ENCODE measurements around the gene METRN.
A peak's percentile ranks its signal among the peaks of the same experiment; 100 is the strongest.

The METRN gene

DNA sequence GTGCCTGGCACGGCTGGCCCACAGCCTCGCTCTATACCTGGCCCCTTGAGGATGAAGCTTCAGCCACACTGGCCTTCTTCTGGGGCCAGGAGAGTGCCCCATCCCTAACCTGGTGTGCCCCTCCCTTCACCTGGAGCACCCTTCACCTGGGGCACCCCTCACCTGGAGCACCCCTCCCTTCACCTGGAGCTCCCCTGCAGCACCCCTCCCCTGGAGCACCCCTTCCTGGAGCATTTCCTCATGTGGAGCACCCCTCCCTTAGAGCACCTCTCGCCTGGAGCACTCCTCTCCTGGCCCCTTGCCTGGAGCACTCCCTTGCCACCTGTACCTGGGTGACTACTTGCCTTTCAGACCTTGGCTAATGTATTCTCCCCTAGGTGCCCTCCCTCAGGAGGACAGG lies 6.9 kb upstream of the METRN start:
- no peak for DNase-seq (ENCODE audit: low read depth)
- TF ChIP-seq, protein P1, sequence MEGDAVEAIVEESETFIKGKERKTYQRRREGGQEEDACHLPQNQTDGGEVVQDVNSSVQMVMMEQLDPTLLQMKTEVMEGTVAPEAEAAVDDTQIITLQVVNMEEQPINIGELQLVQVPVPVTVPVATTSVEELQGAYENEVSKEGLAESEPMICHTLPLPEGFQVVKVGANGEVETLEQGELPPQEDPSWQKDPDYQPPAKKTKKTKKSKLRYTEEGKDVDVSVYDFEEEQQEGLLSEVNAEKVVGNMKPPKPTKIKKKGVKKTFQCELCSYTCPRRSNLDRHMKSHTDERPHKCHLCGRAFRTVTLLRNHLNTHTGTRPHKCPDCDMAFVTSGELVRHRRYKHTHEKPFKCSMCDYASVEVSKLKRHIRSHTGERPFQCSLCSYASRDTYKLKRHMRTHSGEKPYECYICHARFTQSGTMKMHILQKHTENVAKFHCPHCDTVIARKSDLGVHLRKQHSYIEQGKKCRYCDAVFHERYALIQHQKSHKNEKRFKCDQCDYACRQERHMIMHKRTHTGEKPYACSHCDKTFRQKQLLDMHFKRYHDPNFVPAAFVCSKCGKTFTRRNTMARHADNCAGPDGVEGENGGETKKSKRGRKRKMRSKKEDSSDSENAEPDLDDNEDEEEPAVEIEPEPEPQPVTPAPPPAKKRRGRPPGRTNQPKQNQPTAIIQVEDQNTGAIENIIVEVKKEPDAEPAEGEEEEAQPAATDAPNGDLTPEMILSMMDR (IDR thresholded peaks at IDR 0.05; ENCODE audit: control insufficient read depth, extremely low read depth, insufficient read depth): no peak
- no peak overlapping the region for H3K4me3 ChIP-seq (ENCODE audit: low read depth, low read length)

DNA sequence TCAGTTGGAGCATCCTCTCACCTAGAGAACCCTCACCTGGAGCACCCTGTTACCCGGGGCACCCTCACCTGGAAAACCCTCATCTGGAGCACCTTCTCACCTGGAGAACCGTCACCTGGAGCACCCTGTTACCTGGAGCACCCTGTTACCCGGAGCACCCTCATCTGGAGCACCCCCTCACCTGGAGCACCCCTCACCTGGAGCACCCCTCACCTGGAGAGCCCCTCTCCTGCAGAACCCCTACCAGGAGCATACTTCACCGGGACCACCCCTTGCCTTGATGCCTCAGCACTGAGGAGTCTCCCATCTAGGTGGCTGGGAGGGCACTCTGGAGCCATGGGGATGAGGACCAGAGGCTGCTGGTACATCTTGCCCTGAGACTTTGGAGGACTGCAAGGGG lies 6.0 kb upstream of the METRN start:
- no peak overlapping the region for H3K4me3 ChIP-seq (ENCODE audit: low read depth, low read length)
- TF ChIP-seq, protein P1 (IDR thresholded peaks at IDR 0.05; ENCODE audit: control insufficient read depth, extremely low read depth, insufficient read depth): no peak
- DNase-seq (ENCODE audit: low read depth): no peak

DNA sequence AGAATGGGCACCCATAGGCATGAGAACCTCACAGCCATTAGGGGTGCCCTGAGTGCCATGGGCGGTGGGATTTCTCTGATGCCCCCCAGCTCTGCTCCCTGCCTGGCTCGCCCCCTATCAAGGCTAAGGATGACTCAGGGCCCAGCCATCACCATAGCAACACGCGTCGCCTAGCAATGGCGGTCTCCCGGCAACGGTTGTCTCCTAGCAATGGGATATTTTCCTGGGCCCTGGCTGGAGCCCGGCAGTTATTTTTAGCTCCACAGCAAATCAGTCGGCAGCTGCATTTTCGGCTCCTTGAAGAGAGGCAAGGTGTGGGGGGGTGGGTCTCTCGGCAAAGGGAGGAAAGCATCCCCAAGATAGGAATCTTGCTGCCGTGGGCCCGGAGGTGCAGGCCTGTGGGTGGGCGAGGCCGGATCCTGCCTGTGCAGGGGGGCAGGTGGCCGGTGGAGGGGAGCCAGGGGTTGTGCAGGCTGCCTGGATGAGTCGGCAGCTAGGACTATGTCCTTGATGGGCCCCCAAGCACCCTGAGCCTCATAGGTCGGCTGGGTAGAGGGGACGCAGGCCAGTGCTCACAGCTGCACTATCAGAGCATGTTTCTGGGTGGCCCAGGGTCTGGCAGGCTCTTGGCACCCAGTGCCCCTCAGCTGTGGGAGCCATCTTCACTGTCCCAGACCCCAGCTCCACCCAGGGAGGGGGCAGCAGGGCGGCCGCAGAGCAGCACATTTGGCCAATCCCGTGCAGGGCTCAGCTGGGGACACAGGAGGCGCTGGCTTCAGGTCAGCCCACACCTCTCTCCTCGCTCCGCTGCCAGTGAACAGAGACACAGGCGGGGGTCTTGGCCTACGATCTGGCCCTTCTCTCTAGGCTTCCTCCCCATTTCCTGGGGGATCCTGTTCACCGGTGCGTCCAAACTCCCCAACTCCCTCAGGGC lies 5.1 kb upstream of the METRN start:
- TF ChIP-seq, protein P1 (IDR thresholded peaks at IDR 0.05; ENCODE audit: control insufficient read depth, extremely low read depth, insufficient read depth): no peak
- no peak overlapping the region for H3K4me3 ChIP-seq (ENCODE audit: low read depth, low read length)
- DNase-seq (ENCODE audit: low read depth): no peak

DNA sequence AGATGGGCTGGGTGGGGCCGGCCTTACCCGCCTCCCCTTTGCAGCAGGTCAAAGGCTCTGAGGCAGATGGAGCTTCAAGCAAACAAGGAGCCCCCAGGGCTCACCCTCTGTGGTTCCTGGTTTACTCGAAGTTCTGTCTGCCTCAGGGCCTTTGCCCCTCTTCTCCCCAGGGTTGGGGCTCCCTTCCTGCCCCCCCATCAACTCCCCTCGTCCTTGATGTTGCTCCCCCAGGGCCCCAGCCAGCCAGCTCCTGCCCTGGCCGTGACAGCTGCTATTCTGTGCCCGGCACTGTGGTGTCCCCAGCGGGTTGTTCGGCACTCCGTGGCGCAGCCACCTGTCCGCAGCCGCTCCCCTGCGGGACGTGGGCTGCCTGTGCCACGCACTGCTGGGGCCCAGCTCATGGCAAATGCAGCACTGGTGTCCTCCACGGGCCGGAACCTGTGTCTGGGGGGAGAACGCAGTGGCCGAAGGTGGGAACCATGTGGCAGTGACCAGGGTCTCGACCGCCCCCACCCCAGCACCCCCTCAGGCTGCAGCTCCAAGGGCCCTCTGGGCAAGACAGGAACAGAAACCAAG lies 4.3 kb upstream of the METRN start:
- no peak overlapping the region for H3K4me3 ChIP-seq (ENCODE audit: low read depth, low read length)
- no peak for DNase-seq (ENCODE audit: low read depth)
- TF ChIP-seq, protein P1 (IDR thresholded peaks at IDR 0.05; ENCODE audit: control insufficient read depth, extremely low read depth, insufficient read depth): no peak

DNA sequence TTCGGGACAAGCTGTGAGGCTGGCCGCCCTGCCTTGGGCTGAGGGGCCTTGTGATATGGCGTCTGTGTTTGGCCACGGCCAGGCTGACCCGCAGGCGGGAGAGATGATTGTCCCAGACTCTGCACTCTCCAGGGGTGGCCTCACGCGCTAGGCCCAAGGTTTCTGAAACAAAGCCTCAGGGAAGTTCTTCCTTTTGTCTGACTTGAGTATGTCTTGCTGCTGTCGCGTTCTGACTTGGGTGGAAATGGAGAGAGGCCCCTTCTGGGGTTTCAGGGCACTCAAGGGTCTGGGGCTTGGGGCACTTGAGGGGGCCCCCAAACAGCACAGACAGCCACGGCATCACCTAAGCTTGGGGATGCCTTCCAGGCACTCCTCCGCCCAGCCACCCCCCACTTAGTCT lies 3.8 kb upstream of the METRN start:
- no peak overlapping the region for H3K4me3 ChIP-seq (ENCODE audit: low read depth, low read length)
- no peak for DNase-seq (ENCODE audit: low read depth)

DNA sequence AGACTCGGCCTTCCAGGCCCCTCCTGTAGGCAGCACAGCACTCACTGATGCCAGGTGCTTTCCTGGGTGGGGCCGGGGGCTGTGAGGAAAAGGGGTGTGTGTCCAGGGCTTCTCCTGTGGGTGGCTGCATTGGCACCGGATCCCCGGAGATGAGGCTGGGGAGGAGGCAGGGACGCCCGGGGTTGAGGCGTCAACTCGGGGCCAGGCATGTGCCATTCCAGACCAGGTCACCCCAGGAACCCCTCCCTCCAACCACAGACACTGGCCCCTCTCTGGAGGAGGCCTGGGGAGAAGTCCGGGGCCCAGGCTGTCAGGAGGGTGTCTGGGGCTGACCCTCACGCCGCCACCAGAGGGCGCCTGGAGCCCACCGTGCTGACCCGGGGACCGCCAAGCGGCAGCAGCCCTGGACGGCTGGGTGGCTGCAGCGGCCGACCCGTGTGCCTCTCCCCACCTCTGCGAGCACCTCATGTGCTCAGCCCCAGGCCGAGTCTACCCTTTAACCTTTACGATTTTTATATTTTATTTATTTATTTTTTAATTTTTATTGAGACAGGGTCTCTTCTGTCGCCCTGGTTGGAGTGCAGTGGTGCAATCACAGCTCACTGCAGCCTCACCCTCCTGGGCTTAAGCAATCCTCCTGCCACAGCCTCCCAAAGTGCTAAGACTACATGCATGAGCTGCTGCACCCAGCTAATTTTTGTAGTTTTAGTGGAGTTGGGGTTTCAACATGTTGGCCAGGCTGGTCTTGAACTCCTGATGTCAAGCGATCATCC lies 3.2 kb upstream of the METRN start:
- H3K4me3 ChIP-seq (ENCODE audit: low read depth, low read length): no peak overlapping the region
- DNase-seq (ENCODE audit: low read depth): no peak
- TF ChIP-seq, protein P1 (IDR thresholded peaks at IDR 0.05; ENCODE audit: control insufficient read depth, extremely low read depth, insufficient read depth): peak; percentile 84

More for the DNA sequence above, 3.8 kb upstream of the METRN start:
- TF ChIP-seq, protein P1 (IDR thresholded peaks at IDR 0.05; ENCODE audit: control insufficient read depth, extremely low read depth, insufficient read depth): no peak

Measured in LNCaP clone FGC (cell line).